OCI-LY7 (cell line): ENCODE results near the gene RALB.

Source experiments
- CTCF ChIP-seq: fragments of 200-600 bp; sonication (generic); conservative IDR thresholded peaks from 2 replicates; pipeline ENCODE4 v1.5.1; 2014; ENCODE audit warnings: mild to moderate bottlenecking, antibody characterized with exemption, low read length, moderate library complexity, mixed read lengths
- EZH2phosphoT487 ChIP-seq: fragments of 200-600 bp; sonication (generic); IDR thresholded peaks from 2 replicates; pipeline ENCODE4 v1.6.1; 2018; ENCODE audit warnings: low read depth, borderline replicate concordance, mild to moderate bottlenecking, mixed run types, antibody characterized with exemption, low read length, moderate library complexity, mixed read lengths

GRCh38 chr2:120288016-120288373 lies 35.3 kb downstream of the RALB start:
- TF ChIP-seq EZH2phosphoT487 = no peak
- no peak for TF ChIP-seq CTCF
